Measurements from ENCODE around the gene XPNPEP2.
"Not testable (repeated sequence)": the region's sequence is repeated elsewhere in the genome, so short reads cannot be mapped to it uniquely, and the experiment has no call there.

Gene XPNPEP2

DNA sequence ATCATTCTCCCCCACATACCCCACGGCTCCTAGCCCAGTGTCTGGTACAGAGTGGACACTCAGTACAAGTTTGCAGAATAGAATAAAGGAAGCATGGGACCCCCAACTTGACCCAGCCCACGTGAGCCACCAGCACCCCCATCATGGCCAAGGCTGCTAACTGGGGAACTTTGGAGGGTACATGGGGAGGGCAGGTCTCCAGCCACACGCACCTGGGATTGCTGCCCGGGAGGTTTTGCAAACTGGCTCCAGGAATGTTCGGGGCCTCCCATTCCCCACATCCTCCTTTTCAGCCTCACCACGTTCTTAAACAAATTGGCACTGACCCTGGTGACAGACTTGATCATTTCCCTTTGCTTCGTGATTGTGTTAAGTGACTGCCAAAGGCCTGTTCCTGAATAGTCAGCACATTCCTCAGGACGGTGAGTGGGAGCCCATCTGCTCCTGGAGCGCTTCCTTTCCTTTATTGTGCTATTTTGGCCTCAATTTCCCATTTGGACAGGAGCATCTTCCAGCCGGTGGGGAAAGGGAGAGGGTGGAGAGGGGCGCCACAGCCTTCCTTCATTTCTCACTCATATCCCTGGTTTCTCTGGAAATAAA, 18.7 kb upstream of the XPNPEP2 start:
- no peak for DNase-seq (ENCODE audit: low read depth in 2 of 2)

DNA sequence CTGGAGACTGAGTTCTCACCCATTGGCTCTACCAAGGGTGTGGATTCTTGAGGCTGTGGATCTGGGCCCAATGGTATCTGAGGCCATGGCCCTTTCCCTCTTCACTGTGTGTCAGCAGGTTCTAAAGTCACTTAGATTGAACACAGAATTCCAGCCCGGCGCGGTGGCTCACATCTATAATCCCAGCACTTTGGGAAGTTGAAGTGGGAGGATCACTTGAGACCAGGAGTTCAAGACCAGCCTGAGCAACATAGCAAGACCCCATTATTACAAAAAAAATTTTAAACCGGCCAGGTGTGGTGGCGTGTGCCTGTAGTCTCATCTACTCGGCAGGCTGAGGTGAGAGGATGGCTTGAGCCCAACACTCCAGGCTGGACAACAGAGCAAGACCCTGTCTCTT, 18.0 kb upstream of the XPNPEP2 start:
- no peak for DNase-seq (ENCODE audit: low read depth in 2 of 2)

- DNase-seq (ENCODE audit: low read depth in 2 of 2), result no peak
These were observed 17.4 kb upstream of the XPNPEP2 start for GRCh38 chrX:129721414-129721813.

- DNase-seq (ENCODE audit: low read depth in 2 of 2), result no peak
These were observed 16.9 kb upstream of the XPNPEP2 start for GRCh38 chrX:129721870-129722269.

- DNase-seq (ENCODE audit: low read depth in 2 of 2), result no peak
These were observed 15.3 kb upstream of the XPNPEP2 start for GRCh38 chrX:129723511-129723910.

- DNase-seq (ENCODE audit: low read depth in 2 of 2), result no peak
These were observed 14.0 kb upstream of the XPNPEP2 start for GRCh38 chrX:129724754-129725153.

GRCh38 chrX:129726307-129727111, 12.3 kb upstream of the XPNPEP2 start:
- no peak for DNase-seq (ENCODE audit: low read depth in 2 of 2)

- DNase-seq (ENCODE audit: low read depth in 2 of 2), result no peak
These were observed 10.7 kb upstream of the XPNPEP2 start for GRCh38 chrX:129728061-129728460.

GRCh38 chrX:129731228-129731627, 7.6 kb upstream of the XPNPEP2 start:
- no peak for DNase-seq (ENCODE audit: low read depth in 2 of 2)

- DNase-seq (ENCODE audit: low read depth in 2 of 2), result no peak
These were observed 5.9 kb upstream of the XPNPEP2 start for GRCh38 chrX:129732857-129733256.

DNA sequence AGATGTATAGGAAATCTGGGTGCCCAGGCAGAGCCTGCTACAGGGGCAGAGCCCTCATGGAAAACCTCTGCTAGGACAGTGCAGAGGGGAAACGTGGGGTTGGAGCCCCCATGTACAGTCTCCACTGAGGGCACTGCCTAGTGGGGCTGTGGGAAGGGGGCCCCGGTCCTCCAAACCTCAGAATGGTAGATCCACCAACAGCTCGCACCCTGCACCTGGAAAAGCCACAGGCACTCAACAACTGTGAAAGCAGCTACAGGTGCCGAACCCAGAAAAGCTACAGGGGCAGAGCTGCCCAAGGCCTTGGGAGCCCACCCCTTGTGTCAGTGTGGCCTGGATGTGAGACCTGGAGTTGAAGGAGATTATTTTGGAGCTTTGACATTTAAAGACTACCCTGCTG, 5.4 kb upstream of the XPNPEP2 start:
- no peak for DNase-seq (ENCODE audit: low read depth in 2 of 2)

DNA sequence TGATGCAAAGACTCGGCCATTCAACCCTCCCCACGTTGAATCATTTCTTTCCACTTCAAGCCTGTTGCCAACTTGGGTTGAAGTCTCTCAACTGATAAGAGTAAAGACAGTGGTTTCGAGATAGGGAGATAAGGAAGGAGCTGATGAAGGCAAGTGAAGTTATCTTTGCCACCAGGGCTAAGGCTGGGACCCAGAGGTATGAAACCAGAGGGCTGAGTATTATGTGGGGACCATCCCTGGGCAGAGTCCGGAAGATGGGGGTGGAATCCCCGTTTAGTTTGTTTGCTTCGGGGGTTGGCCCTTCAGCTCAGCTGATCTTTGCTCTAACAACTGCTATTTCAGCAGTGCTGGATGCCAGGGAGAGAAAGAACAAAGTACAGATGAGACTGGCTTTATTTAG, 2.3 kb upstream of the XPNPEP2 start:
- DNase-seq (ENCODE audit: low read depth in 2 of 2), result no peak

GRCh38 chrX:129737916-129738315, 863 bp upstream of the XPNPEP2 start:
- no peak for DNase-seq (ENCODE audit: low read depth in 2 of 2)

- DNase-seq (ENCODE audit: low read depth in 2 of 2), result no peak
These were observed 799 bp downstream of the XPNPEP2 start for GRCh38 chrX:129739578-129739977.

GRCh38 chrX:129741880-129742758, 3.3 kb downstream of the XPNPEP2 start:
- no peak for DNase-seq (ENCODE audit: low read depth in 2 of 2)

DNA sequence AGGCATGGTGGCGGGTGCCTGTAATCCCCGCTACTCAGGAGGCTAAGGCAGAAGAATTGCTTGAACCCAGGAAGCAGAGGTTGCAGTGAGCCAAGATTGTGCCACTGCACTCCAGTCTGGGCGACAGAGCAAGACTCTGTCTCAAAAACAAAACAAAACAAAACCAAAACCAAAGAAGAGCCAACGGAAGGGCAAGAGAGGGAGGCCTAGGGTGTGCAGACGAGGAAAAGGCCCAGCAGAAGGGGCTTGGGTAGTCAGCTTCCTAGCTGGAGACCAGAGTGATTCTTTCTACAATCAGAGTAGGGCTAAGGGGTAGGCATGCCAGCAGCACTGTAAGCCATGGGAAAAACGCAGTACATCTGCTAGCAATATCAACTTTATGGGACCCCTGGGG, 4.0 kb downstream of the XPNPEP2 start:
- DNase-seq (ENCODE audit: low read depth in 2 of 2), result not testable (repeated sequence)

- no peak for DNase-seq (ENCODE audit: low read depth in 2 of 2)
These were observed 5.0 kb downstream of the XPNPEP2 start for GRCh38 chrX:129743821-129744220.

GRCh38 chrX:129744861-129745321, 6.1 kb downstream of the XPNPEP2 start:
- no peak for DNase-seq (ENCODE audit: low read depth in 2 of 2)

DNA sequence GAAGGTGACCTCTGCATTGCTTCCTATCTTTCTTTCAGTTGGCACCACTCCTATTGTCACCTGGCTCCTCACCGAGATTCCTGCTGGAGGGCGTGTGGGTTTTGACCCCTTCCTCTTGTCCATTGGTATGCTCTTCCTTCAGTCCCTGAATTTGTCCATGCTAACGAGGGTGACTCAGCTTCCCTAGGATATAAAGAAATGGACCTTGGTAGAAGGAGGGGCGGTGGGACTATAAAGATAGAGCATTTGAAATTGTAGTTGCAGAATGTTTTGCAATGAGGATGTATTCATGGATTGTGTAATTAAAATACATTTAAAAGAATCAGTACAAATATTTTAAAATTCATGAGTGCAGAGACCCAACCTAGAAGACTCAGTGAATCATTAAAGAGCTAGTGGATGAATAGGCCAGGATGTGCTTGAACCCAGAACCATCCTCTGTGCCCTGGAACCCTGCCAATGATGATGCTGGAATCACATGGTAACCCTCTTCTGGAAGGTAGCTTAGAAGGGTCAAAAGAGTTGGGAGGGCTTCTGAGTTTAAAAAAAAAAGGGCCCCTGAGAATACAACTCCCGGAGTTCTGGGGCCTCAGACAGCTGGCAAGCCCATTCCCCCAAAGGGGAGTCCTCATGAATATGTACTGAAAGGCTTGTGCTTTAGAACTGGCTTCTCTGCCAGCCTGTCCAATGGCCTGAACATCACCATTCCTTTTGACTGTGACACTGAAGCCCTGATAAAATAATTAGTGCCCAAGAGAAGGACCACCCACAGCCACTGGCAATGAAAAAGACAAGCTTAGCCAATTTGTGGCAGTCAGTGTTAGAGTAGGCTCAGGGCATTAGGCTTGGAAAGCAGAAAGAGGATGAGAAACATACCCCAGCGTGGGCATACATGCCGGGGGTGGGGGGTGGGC, 8.0 kb downstream of the XPNPEP2 start:
- DNase-seq (ENCODE audit: low read depth in 2 of 2), result no peak

DNA sequence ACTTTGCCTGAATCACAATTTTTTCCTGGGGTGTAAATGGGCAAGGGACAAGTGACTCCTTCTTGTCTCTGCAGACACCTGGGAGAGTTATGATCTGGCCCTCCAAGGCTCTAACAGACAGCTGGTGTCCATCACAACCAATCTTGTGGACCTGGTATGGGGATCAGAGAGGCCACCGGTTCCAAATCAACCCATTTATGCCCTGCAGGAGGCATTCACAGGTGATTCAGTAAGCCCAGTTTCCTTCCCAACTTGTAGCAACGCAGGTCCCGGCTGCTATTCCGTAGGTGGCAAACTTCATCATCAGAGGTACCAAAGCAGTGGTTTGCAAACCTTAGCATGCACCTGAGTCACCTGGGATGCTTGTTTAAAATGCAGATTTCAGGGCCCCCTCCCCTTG, 8.8 kb downstream of the XPNPEP2 start:
- DNase-seq (ENCODE audit: low read depth in 2 of 2), result no peak

DNA sequence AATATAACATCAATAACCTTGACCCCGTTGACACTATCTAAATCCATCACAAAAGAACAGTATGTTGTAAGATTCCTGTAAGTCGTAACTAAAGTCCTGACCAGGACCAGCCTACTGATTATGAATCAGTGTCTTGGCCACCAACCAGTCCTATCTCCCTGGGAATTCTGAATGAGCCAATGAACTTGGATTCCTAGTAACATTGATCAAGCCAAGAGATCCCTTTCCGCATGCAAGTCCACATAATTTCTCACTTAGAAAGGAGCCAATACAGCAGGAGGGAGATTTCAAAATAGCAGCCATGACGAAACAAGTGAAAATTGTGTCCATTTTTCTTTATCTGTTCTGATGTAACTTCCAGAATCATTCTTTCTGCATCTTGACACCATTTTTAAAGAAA, 9.5 kb downstream of the XPNPEP2 start:
- DNase-seq (ENCODE audit: low read depth in 2 of 2), result no peak

Data from stimulated activated CD8-positive, alpha-beta memory T cell treated with anti-CD3 and anti-CD28 coated beads, Interleukin-15, amount 100 ng/mL, for 48 hours (primary cell).